SU-DHL-6 (cell line): Measurements from ENCODE around the gene HINT2.

Experiments
- EZH2phosphoT487 ChIP-seq: fragments of 200-600 bp; sonication (generic), shearing (Covaris generic); conservative IDR thresholded peaks from 2 replicates; pipeline ENCODE4 v1.6.1; 2018; ENCODE audit warnings: mild to moderate bottlenecking, antibody characterized with exemption, low read length, moderate library complexity, mixed read lengths
- TF ChIP-seq, protein P1 (sequence below): fragments of 200-600 bp; sonication (generic); IDR thresholded peaks from one replicate; pipeline ENCODE4 v1.5.1; 2017; ENCODE audit warnings: antibody characterized with exemption, mild to moderate bottlenecking, low read length, moderate library complexity; ENCODE audit not compliant: insufficient read depth, poor library complexity, severe bottlenecking

GRCh38 chr9:35836595-35836994 is 21.8 kb upstream of the HINT2 start:
- TF ChIP-seq, protein P1, sequence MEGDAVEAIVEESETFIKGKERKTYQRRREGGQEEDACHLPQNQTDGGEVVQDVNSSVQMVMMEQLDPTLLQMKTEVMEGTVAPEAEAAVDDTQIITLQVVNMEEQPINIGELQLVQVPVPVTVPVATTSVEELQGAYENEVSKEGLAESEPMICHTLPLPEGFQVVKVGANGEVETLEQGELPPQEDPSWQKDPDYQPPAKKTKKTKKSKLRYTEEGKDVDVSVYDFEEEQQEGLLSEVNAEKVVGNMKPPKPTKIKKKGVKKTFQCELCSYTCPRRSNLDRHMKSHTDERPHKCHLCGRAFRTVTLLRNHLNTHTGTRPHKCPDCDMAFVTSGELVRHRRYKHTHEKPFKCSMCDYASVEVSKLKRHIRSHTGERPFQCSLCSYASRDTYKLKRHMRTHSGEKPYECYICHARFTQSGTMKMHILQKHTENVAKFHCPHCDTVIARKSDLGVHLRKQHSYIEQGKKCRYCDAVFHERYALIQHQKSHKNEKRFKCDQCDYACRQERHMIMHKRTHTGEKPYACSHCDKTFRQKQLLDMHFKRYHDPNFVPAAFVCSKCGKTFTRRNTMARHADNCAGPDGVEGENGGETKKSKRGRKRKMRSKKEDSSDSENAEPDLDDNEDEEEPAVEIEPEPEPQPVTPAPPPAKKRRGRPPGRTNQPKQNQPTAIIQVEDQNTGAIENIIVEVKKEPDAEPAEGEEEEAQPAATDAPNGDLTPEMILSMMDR, result no peak
- no peak for TF ChIP-seq EZH2phosphoT487
